ENCODE measurements around the gene KIAA0825.

The KIAA0825 gene

GRCh38 chr5:94433397-94434163 is 184.8 kb downstream of the KIAA0825 start:
- CTCF ChIA-PET = interaction anchor here (0.5 to 0.6 kb wide), 2 partner anchors 29 to 461 kb away, joined by 4 to 8 read pairs; no protein-coding TSS in a partner anchor
- POLR2A ChIA-PET (ENCODE audit: low non-redundant PET) = no interaction called here

GRCh38 chr5:94432499-94432898 is 185.9 kb downstream of the KIAA0825 start:
- TF ChIP-seq CTCF (conservative IDR thresholded peaks at IDR 0.05; ENCODE audit: low read depth) = no peak
- no peak overlapping the region for H3K27ac ChIP-seq
- CTCF ChIA-PET = no interaction called here
- DNase-seq (ENCODE audit: low spot score) = no peak
- POLR2A ChIA-PET (ENCODE audit: low non-redundant PET) = no interaction called here

More at GRCh38 chr5:94433397-94434163, 184.8 kb downstream of the KIAA0825 start:
- peak; percentile 28 for DNase-seq (ENCODE audit: low spot score)
- TF ChIP-seq CTCF (conservative IDR thresholded peaks at IDR 0.05; ENCODE audit: low read depth) = no peak
- H3K27ac ChIP-seq = peak overlapping the region; percentile 33; the same call in 1 of the 2 replicates

- ChIA-PET POLR2A (ENCODE audit: low non-redundant PET) (no interaction called here), CTCF (interaction anchor here (0.5 kb wide), 1 partner anchor 478 kb away, joined by 3 read pairs; no protein-coding TSS in a partner anchor)
- no peak overlapping the region for H3K27ac ChIP-seq
- no peak for TF ChIP-seq CTCF (conservative IDR thresholded peaks at IDR 0.05; ENCODE audit: low read depth)
- DNase-seq (ENCODE audit: low spot score) = no peak
Observed at GRCh38 chr5:94431696-94432095, 186.7 kb downstream of the KIAA0825 start.

- ChIA-PET CTCF (interaction anchor here (0.6 kb wide), 1 partner anchor 98 kb away, joined by 3 read pairs; no protein-coding TSS in a partner anchor), POLR2A (ENCODE audit: low non-redundant PET) (no interaction called here)
- no peak overlapping the region for H3K27ac ChIP-seq
- no peak for TF ChIP-seq CTCF (conservative IDR thresholded peaks at IDR 0.05; ENCODE audit: low read depth)
- DNase-seq (ENCODE audit: low spot score) = no peak
Observed at GRCh38 chr5:94429566-94429965, 188.8 kb downstream of the KIAA0825 start.

- POLR2A ChIA-PET (ENCODE audit: low non-redundant PET) = no interaction called here
- CTCF ChIA-PET = no interaction called here
- no peak overlapping the region for H3K27ac ChIP-seq
- no peak for TF ChIP-seq CTCF (conservative IDR thresholded peaks at IDR 0.05; ENCODE audit: low read depth)
- DNase-seq (ENCODE audit: low spot score) = no peak
Observed at GRCh38 chr5:94425396-94425795, 193.0 kb downstream of the KIAA0825 start.

GRCh38 chr5:94423411-94423810 is 195.0 kb downstream of the KIAA0825 start:
- ChIA-PET CTCF (interaction anchor here (0.9 kb wide), 1 partner anchor 1192 kb away, joined by 3 read pairs; no protein-coding TSS in a partner anchor), POLR2A (ENCODE audit: low non-redundant PET) (no interaction called here)
- no peak overlapping the region for H3K27ac ChIP-seq
- no peak for DNase-seq (ENCODE audit: low spot score)
- TF ChIP-seq CTCF (conservative IDR thresholded peaks at IDR 0.05; ENCODE audit: low read depth) = no peak

Measured in RWPE1 (cell line).